ENCODE results near the gene FOSB. TPM values are rescaled to one million over a fixed set of nuclear protein-coding genes. Genes with fewer than 3 reads are reported as not detected.

FOSB gene
- total and polyA plus RNA-seq, 2 experiments from 2014 or later, result 0.55 to 1.9 TPM

DNA sequence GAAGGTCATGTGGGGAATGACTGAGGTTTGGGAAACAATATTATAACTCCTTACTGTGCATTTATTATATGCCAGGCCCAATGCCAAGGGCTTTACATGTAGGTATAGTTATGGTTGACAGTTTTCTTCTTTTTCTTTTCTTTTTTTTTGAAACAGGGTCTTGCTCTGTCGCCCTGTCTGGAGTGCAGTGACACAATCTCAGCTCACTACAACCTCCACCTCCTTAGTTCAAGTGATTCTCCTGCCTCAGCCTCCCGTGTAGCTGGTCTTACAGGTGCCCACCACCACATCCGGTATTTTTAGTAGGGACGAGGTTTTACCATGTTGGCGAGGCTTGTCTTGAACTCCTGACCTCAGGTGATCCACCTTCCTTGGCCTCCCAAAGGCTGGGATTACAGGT, 15.2 kb downstream of the FOSB start:
- no peak for TF ChIP-seq NANOG (IDR thresholded peaks at IDR 0.05; ENCODE audit: borderline replicate concordance)
- TF ChIP-seq JUNB (IDR thresholded peaks at IDR 0.05; ENCODE audit: unreplicated experiment), result no peak
- TF ChIP-seq, protein P1, sequence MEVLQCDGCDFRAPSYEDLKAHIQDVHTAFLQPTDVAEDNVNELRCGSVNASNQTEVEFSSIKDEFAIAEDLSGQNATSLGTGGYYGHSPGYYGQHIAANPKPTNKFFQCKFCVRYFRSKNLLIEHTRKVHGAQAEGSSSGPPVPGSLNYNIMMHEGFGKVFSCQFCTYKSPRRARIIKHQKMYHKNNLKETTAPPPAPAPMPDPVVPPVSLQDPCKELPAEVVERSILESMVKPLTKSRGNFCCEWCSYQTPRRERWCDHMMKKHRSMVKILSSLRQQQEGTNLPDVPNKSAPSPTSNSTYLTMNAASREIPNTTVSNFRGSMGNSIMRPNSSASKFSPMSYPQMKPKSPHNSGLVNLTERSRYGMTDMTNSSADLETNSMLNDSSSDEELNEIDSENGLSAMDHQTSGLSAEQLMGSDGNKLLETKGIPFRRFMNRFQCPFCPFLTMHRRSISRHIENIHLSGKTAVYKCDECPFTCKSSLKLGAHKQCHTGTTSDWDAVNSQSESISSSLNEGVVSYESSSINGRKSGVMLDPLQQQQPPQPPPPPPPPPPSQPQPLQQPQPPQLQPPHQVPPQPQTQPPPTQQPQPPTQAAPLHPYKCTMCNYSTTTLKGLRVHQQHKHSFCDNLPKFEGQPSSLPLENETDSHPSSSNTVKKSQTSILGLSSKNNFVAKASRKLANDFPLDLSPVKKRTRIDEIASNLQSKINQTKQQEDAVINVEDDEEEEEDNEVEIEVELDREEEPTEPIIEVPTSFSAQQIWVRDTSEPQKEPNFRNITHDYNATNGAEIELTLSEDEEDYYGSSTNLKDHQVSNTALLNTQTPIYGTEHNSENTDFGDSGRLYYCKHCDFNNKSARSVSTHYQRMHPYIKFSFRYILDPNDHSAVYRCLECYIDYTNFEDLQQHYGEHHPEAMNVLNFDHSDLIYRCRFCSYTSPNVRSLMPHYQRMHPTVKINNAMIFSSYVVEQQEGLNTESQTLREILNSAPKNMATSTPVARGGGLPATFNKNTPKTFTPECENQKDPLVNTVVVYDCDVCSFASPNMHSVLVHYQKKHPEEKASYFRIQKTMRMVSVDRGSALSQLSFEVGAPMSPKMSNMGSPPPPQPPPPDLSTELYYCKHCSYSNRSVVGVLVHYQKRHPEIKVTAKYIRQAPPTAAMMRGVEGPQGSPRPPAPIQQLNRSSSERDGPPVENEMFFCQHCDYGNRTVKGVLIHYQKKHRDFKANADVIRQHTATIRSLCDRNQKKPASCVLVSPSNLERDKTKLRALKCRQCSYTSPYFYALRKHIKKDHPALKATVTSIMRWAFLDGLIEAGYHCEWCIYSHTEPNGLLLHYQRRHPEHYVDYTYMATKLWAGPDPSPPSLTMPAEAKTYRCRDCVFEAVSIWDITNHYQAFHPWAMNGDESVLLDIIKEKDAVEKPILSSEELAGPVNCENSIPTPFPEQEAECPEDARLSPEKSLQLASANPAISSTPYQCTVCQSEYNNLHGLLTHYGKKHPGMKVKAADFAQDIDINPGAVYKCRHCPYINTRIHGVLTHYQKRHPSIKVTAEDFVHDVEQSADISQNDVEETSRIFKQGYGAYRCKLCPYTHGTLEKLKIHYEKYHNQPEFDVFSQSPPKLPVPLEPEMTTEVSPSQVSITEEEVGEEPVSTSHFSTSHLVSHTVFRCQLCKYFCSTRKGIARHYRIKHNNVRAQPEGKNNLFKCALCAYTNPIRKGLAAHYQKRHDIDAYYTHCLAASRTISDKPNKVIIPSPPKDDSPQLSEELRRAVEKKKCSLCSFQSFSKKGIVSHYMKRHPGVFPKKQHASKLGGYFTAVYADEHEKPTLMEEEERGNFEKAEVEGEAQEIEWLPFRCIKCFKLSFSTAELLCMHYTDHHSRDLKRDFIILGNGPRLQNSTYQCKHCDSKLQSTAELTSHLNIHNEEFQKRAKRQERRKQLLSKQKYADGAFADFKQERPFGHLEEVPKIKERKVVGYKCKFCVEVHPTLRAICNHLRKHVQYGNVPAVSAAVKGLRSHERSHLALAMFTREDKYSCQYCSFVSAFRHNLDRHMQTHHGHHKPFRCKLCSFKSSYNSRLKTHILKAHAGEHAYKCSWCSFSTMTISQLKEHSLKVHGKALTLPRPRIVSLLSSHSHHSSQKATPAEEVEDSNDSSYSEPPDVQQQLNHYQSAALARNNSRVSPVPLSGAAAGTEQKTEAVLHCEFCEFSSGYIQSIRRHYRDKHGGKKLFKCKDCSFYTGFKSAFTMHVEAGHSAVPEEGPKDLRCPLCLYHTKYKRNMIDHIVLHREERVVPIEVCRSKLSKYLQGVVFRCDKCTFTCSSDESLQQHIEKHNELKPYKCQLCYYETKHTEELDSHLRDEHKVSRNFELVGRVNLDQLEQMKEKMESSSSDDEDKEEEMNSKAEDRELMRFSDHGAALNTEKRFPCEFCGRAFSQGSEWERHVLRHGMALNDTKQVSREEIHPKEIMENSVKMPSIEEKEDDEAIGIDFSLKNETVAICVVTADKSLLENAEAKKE (CRISPR knock-in tag; IDR thresholded peaks at IDR 0.05), result no peak
- no peak for TF ChIP-seq POLR2AphosphoS5 (IDR thresholded peaks at IDR 0.05; ENCODE audit: low read depth)
- no peak for TF ChIP-seq STAT1 (IDR thresholded peaks at IDR 0.05; ENCODE audit: unreplicated experiment)
- no peak for TF ChIP-seq EZH2phosphoT487 (IDR thresholded peaks at IDR 0.05; ENCODE audit: unreplicated experiment)
- TF ChIP-seq, protein P2, sequence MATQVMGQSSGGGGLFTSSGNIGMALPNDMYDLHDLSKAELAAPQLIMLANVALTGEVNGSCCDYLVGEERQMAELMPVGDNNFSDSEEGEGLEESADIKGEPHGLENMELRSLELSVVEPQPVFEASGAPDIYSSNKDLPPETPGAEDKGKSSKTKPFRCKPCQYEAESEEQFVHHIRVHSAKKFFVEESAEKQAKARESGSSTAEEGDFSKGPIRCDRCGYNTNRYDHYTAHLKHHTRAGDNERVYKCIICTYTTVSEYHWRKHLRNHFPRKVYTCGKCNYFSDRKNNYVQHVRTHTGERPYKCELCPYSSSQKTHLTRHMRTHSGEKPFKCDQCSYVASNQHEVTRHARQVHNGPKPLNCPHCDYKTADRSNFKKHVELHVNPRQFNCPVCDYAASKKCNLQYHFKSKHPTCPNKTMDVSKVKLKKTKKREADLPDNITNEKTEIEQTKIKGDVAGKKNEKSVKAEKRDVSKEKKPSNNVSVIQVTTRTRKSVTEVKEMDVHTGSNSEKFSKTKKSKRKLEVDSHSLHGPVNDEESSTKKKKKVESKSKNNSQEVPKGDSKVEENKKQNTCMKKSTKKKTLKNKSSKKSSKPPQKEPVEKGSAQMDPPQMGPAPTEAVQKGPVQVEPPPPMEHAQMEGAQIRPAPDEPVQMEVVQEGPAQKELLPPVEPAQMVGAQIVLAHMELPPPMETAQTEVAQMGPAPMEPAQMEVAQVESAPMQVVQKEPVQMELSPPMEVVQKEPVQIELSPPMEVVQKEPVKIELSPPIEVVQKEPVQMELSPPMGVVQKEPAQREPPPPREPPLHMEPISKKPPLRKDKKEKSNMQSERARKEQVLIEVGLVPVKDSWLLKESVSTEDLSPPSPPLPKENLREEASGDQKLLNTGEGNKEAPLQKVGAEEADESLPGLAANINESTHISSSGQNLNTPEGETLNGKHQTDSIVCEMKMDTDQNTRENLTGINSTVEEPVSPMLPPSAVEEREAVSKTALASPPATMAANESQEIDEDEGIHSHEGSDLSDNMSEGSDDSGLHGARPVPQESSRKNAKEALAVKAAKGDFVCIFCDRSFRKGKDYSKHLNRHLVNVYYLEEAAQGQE (IDR thresholded peaks at IDR 0.05; ENCODE audit: unreplicated experiment), result no peak
- TF ChIP-seq, protein P3, sequence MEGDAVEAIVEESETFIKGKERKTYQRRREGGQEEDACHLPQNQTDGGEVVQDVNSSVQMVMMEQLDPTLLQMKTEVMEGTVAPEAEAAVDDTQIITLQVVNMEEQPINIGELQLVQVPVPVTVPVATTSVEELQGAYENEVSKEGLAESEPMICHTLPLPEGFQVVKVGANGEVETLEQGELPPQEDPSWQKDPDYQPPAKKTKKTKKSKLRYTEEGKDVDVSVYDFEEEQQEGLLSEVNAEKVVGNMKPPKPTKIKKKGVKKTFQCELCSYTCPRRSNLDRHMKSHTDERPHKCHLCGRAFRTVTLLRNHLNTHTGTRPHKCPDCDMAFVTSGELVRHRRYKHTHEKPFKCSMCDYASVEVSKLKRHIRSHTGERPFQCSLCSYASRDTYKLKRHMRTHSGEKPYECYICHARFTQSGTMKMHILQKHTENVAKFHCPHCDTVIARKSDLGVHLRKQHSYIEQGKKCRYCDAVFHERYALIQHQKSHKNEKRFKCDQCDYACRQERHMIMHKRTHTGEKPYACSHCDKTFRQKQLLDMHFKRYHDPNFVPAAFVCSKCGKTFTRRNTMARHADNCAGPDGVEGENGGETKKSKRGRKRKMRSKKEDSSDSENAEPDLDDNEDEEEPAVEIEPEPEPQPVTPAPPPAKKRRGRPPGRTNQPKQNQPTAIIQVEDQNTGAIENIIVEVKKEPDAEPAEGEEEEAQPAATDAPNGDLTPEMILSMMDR (conservative IDR thresholded peaks at IDR 0.05; ENCODE audit: low read depth in 2 of 2), result no peak
- no peak for TF ChIP-seq ZNF331 (CRISPR knock-in tag; IDR thresholded peaks at IDR 0.05; ENCODE audit: low read depth)
- no peak for TF ChIP-seq EZH2 (IDR thresholded peaks at IDR 0.05; ENCODE audit: low read depth, unreplicated experiment)
- no peak for TF ChIP-seq CREB1 (CRISPR knock-in tag; IDR thresholded peaks at IDR 0.05; ENCODE audit: low read depth)
- no peak for TF ChIP-seq ZNF114 (CRISPR knock-in tag; IDR thresholded peaks at IDR 0.05)
- Histone ChIP-seq H2AFZ (no peak overlapping the region), H3K9me2 (ENCODE audit: insufficient read depth) (no peaks in the 10 kb centered on the region), H4K20me1 (replicated peaks; ENCODE audit: insufficient read depth) (no peaks in the 10 kb centered on the region), H3K4me2 (no peak overlapping the region), H3K4me3 (no peak overlapping the region), H3F3A (replicated peaks; ENCODE audit: low read depth) (peaks cover 5% of the 10 kb centered on the region; the same call in 1 of the 2 replicates), H3K27me3 (ENCODE audit: insufficient read depth) (no peaks in the 10 kb centered on the region), H3K27ac (ENCODE audit: low read depth) (no peak overlapping the region), H3K36me3 (ENCODE audit: insufficient read depth) (no peaks in the 10 kb centered on the region), H3K79me2 (replicated peaks; ENCODE audit: insufficient read depth) (no peaks in the 10 kb centered on the region), H3K4me1 (ENCODE audit: insufficient read depth) (peaks cover under 1% of the 10 kb centered on the region; the same call in 1 of the 2 replicates)
- Mint-ChIP-seq H3K27ac (no peak overlapping the region), H3K4me1 (peaks cover 9% of the 10 kb centered on the region), H3K4me3 (no peak overlapping the region), H3K27me3 (ENCODE audit: insufficient read depth, low read depth, poor library complexity) (peaks cover 18% of the 10 kb centered on the region), H3K36me3 (ENCODE audit: low read depth) (peaks cover 3% of the 10 kb centered on the region), H3K9me3 (peaks cover 2% of the 10 kb centered on the region; the same call in 2 of the 3 replicates)
- ATAC-seq (no peak), DNase-seq (ENCODE audit: low spot score) (no peak)

Data from GM23338 (cell line).